T-helper 1 cell treated with Interleukin-12 subunit alpha and Interleukin-12 subunit beta and Interleukin-4 antibody, amounts not matched to agents 30 ng/mL and 1 ng/mL, for 36 hours (primary cell): Measurements from ENCODE around the gene ORAI1. TPM values are rescaled to one million over a fixed set of nuclear protein-coding genes. Genes with fewer than 3 reads are reported as not detected.

Experiments
- intact Hi-C: fragments of 100-400 bp; cut with micrococcal nuclease; formaldehyde crosslinking; loops from one replicate; pipeline ENCODE4 v1.15.1; 2024
- total RNA-seq: library from RNA; stranded (reverse); gene quantifications from 2 replicates; pipeline ENCODE4 v1.2.3, GENCODE V29; 2022

ORAI1 gene
- 70.6 and 74.2 TPM in 2 replicates for total RNA-seq

GRCh38 chr12:121626087-121626852 lies at the start of gene ORAI1:
Gene ORAI1, plus strand, starts transcription at chr12:121626530.
- intact Hi-C loops, result loop anchor here (1.0 to 5.0 kb wide), 9 partner anchors 33 to 600 kb away; partner anchors contain the start of genes CAMKK2, DIABLO and RNF34

- intact Hi-C loops, result no loop called here
Observed at GRCh38 chr12:121576851-121577391, 49.4 kb upstream of the ORAI1 start.

GRCh38 chr12:121577443-121578180 lies 48.7 kb upstream of the ORAI1 start:
- intact Hi-C loops, result no loop called here

- intact Hi-C loops, result no loop called here
Observed at GRCh38 chr12:121578230-121579189, 47.8 kb upstream of the ORAI1 start.

GRCh38 chr12:121579190-121579791 lies 47.0 kb upstream of the ORAI1 start:
- intact Hi-C loops, result no loop called here

- intact Hi-C loops, result loop anchor here (1.0 to 5.0 kb wide), 5 partner anchors 43 to 113 kb away; partner anchors contain the start of gene ORAI1
Observed at GRCh38 chr12:121579981-121580868, 46.1 kb upstream of the ORAI1 start.

GRCh38 chr12:121580959-121581685 lies 45.2 kb upstream of the ORAI1 start, which contains the start of gene KDM2B:
Gene KDM2B, minus strand, starts transcription at chr12:121581023. Its CDS starts 112 bp downstream, at chr12:121580911.
- intact Hi-C loops, result loop anchor here (1.0 to 5.0 kb wide), 6 partner anchors 9 to 114 kb away; partner anchors contain the start of gene ORAI1

- intact Hi-C loops, result loop anchor here (1.0 to 5.0 kb wide), 4 partner anchors 8 to 115 kb away; no protein-coding TSS in a partner anchor
Observed at GRCh38 chr12:121581686-121582429, 44.5 kb upstream of the ORAI1 start.

GRCh38 chr12:121582583-121583333 lies 43.6 kb upstream of the ORAI1 start:
- intact Hi-C loops, result loop anchor here (5.0 kb wide), 2 partner anchors 45 to 115 kb away; no protein-coding TSS in a partner anchor

- intact Hi-C loops, result loop anchor here (5.0 kb wide), 2 partner anchors 46 to 116 kb away; no protein-coding TSS in a partner anchor
Observed at GRCh38 chr12:121583334-121583661, 43.0 kb upstream of the ORAI1 start.

- intact Hi-C loops, result loop anchor here (5.0 kb wide), 2 partner anchors 48 to 118 kb away; no protein-coding TSS in a partner anchor
Observed at GRCh38 chr12:121584885-121585284, 41.4 kb upstream of the ORAI1 start.

- intact Hi-C loops, result loop anchor here (1.0 to 5.0 kb wide), 8 partner anchors 9 to 458 kb away; partner anchors contain the start of genes ANAPC5, CAMKK2, KDM2B and ORAI1
Observed at GRCh38 chr12:121590476-121591143, 35.7 kb upstream of the ORAI1 start.

- intact Hi-C loops, result loop anchor here (5.0 kb wide), 2 partner anchors 240 to 460 kb away; partner anchors contain the start of genes ANAPC5 and P2RX7
Observed at GRCh38 chr12:121592320-121592719, 34.0 kb upstream of the ORAI1 start.

GRCh38 chr12:121595520-121595919 lies 30.8 kb upstream of the ORAI1 start:
- intact Hi-C loops, result no loop called here

- intact Hi-C loops, result no loop called here
Observed at GRCh38 chr12:121596526-121596925, 29.8 kb upstream of the ORAI1 start.

- intact Hi-C loops, result no loop called here
Observed at GRCh38 chr12:121600702-121601336, 25.5 kb upstream of the ORAI1 start.
